ENCODE measurements around the gene CRABP1.

CRABP1 gene

DNA sequence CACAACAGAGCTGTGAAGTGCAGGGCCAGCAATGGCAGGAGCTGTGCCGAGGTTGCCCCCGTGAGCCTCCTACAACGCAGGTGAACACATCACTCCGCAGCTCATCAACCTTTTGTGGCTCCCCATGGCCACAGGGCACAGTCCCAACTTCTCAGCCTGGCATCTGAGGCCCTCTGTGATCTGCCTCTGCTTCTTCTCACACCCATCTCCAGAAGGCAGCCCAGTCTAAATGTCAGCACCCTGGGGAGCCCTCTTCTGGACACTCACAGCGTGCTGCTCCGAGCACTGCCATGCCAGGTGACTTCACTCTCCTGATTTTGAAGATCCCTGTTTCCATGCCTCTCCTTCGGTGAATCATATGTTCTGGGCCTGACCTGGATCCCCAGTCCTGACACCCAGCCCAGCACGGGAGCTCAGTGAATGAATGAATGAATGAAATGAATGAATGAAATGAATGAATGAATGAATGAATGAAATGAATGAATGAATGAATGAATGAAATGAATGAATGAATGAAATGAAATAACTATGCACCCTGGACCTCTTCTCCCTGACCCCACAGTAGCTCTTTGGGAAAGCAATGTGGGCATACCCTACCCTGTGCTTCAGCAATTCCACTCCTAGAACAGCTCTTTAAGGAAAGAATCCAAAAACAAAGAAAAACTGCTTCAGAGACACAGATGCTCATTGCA lies 22.9 kb upstream of the CRABP1 start:
- FAIRE-seq: no peak

DNA sequence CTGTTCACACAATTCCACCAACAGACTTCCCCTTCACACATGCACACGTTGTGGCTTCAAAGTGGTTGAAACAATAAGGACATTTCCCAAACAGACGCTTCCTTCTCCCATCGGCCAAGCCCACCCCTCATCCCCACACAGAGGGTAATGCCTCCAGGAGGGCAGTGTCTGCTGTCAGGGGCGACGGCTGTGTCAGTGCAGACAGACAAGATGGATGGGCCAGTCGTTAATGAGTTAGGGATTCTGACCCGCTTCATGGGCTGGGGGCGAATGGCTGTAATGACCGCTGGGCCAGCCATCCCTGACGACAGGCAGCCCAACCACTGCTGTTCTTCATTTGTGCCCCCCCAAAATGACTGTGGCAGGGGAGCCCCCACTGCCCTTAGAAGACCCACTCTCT lies 20.6 kb upstream of the CRABP1 start:
- no peak for FAIRE-seq

DNA sequence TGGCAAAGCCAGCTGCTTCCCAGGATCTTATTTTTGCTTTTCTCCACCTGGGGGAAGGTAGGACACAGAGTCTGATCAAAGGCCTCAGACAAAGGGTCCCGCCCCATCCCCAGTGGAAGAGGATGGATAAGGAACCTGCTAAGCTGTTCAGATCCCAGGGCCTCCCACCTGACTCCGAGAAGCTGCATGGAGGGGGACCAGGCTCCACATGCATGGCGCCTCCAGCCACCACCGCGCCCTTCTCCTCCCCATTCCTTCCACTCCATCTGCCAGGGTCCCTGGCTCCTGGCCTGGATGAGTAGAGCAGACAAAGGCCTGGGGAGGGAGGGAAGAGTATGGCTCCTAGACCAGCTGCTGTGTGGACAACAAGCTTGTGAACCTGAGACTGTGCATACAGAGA lies 20.0 kb upstream of the CRABP1 start:
- FAIRE-seq: no peak

DNA sequence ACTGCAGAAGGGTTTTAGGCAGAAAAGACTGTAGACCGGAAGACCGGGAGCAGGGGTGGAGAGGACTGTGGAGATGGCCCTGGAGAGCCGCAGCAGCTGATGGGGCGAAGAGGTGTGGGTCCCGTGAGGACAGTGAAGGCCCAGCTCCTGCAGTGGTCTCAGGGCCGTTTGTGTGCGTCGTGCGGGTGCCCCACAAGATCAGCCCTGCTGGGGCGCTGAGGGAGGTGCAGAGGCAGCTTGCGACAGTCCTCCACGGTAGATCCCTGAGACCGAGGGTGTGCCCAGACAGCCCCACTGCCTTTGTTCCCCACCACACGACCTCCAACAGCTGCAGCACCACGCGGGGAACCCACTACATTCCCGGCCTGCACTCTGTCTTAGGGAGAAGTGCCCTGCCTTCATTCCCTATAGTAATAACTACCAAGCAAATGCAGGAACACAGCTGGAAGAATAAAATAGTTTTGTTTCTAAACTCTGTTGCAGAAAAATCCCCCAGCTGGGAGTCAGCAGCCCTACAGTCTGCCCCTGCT lies 19.0 kb upstream of the CRABP1 start:
- no peak for FAIRE-seq

DNA sequence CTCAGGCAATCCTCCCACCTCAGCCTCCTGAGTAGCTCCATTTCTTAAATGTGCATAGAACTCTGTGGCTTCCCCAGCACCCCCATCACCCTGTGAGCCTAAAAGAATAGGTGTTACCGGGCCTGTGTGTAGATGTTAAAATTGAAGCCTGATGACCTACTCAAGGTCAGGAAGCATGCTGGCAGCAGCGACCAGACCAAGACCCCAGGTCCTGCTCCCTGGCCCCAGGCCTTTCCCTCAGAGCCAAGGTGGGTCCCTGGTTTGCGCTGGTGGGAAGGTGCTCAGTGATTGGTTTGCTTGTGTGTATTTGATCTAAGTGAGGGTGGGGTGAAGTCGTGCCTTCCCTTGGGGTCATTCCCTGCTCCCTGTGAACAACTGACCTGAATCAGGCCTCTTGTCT lies 18.4 kb upstream of the CRABP1 start:
- FAIRE-seq: no peak

DNA sequence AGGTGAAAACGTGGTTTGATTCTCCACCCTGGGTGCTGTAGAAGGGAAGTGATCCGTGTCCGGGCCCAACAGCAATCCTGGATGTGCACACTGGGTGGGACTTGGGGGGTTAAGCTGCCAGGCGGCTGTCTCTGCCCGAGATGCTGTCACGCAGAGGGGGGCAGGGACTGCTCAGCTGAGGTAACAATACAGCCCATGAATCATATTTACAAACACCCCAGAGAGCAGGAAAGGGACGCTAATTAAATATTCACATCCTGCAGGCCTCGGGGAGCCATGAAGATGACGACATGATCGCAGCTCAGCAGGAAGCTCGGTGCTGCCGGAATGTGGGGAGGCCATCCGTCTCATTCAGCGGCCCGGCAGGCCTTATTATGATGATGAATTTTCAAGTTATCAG lies 17.9 kb upstream of the CRABP1 start:
- FAIRE-seq: no peak

DNA sequence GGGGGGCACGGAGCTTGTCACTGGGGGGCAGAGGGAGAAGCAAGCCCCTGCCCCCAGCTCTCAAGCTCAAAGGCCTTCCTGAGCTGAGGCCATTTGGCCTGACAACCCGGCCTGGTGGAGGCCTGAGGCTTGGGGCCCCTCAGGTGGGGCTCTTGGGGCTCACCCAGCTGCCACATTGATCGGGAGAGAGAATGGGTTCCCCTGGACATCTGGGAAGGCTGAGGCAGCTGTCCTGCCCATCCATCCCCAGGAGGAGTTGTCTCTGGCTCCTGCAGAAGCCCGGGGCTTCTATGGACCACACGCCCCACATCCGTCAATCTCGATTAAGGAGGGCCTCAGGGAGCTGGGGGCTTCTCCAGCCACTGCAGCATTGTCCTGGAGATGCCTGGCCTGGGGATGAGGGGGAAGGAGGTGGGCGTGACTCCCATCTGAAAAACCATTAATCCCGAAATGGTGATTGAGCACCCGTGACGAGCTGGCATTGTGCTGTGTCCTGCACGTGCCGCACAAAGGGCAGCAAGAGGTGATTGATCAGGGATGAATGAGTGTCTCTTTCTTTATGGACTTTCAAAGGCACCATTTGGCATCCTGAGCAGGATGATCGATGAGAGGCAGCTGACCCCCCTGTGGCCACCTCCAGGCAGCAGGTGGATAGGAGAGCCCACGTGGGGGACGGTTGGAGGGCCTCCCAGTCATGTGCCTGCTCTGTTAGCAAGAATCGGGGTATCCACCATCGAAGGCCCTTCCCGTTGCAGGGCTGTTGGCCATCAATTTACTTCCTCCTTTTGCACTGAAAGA lies 17.2 kb upstream of the CRABP1 start:
- no peak for FAIRE-seq

DNA sequence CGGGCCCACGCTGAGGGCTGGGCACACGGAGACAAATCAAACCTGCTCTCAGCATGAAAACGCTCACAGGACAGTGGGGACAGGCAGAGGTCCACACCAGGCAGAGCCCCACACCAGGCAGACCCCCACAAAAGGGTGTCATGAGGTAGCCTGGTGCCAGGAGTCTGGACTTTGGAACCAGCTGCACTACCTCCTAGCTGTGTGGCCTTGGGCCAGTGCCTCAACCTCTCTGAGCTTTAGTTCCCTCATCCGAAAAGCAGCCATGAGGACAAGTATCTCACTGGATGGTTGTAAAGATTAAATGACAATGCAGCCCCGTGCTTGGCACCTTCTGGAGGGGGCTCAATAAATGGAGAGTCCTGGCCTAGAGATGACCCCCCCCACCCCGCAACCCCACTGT lies 16.5 kb upstream of the CRABP1 start:
- no peak for FAIRE-seq

DNA sequence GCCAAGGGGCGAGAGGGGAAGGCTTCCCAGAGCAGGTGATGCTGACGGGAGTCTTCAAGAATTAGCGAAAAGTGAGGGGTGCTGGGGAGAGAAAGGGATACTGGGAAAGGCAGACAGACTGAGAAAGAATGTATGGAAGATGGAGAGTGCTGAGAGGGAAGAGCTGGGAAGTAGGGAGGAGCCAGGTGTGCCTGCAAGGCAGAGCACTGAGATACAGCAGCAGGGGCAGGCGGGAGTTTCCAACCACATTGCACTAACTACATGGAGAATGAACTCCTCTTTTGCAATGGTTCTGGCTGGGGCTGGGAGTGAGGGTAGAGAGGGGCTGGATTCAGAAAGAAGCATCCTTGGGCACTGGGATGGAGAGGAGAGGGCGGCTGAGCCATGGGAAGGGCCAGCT lies 16.0 kb upstream of the CRABP1 start:
- FAIRE-seq: no peak

DNA sequence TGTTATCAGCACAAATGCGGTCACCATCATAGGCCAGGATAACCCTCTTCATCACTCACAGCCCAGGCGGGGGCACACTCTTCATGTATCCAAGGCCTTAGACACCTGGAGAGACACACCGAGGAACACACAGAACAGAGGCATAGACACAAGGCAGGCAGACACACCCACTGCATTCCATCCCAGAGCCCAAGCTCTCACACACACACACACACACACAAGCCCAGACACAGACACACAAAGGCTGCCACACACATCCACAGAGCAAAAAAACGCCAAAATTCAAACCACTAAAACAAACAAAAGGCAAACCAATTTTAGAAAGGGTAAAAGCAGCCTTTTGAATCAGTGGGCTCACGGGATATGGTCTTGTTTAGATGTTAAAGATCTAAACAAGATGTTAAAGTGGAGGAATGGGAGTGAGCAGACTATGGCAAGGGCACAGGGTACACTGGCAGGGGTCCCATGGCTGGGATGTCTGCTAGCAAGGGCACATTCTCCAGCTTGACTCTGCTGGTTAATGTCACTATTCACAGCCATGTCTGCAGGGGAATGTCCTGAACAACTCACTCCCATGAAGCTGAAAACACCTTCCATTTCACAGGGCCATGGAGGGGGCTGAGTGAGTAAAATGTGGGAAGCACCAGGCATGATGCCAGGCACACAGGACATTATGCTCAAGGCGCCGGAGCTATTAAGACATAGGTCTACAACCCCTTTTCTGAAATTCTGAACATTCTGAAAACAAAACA lies 14.9 kb upstream of the CRABP1 start:
- FAIRE-seq: no peak

DNA sequence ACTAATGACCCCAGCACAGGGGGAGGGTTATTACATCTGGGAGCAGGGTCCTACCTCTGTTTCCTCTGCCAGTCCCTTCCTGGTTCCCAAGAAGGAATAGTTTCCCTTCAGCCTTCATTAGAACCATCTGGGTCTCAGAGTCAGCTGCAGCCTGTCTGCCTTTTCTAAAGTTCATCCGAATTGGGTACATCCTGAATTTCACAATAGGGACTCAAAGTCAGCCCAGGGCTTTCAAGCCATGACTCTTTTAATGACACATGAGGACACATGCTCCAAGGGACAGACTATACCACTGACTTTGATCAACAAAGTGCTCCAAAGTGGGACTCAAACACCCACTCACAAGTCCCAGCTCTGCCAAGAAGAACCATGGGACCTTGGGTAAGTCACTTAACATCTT lies 12.7 kb upstream of the CRABP1 start:
- no peak for FAIRE-seq

DNA sequence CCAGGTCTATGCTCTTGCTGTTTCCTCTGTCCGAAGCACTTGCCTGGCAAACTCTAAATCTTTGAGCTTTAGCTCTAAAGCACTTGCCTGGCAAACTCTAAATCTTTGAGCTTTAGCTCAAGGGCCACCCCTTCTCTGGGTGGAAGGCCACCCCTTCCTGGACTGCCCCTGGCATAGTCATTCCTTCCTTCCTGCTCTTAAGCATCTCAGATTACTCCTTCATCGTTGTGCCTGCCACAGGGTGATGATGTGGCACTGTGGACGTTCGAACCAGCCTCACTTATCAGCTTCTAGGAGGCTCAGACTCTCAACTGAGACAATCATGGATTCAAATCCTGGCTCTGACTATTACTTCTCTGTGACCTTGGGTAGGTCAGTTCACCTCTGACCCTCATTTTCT lies 10.5 kb upstream of the CRABP1 start:
- FAIRE-seq: no peak

DNA sequence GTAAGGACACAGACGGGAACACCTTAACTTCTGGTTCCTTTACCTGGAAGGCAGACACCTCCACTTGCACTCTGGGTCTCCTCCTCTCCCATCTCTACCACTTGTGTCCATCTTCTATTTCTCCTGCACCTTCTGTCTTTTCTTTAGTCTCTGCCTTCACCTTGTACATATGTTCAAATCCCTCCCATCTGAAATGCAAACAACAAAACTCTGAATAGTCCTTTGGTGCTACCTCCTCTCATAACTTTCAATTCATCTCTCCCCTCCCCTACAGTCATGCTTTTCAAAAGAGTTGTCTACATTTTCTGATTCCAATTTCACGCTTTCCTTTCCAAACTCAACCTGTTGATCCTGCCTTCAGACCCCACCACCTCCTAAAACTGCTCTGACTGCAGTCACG lies 5.3 kb upstream of the CRABP1 start:
- no peak for FAIRE-seq

DNA sequence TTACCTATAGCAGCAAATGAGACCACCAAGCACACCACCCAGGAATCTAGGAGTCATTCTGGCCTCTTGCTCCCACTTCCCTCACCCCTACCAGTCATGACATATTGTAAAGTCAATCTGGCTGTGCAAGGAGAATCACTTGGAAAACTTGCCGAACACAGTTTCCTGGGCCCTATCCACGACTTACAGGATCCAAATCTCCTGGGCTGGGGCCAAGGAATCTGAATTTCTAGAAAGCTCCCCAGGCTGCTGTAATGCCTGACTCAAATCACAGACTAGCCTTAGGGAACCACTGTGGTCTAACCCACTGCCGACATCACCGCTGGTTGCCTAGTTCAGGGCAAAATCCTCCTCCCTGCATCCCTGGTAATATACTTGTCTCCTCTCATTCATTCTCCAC lies 4.2 kb upstream of the CRABP1 start:
- FAIRE-seq: no peak

DNA sequence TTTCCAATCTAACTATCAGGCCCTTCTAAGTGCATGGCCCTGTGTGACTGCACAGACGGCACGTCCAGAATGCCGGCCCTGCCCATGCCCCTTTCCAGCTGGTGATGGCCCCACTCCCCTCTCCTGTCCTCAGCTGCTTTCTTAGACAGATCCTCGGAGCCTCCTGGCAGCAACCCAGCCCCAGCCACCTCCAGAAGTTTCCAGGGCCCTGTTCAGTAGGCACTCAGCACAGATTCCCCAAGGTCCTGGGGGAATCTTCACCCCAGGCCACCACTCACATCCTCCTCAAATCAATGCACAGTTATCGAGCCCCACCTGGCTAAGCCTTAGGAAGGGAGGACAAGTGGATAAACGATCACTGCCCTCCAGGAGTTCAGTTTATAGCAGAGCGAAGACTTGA lies 1.4 kb upstream of the CRABP1 start:
- FAIRE-seq: no peak

DNA sequence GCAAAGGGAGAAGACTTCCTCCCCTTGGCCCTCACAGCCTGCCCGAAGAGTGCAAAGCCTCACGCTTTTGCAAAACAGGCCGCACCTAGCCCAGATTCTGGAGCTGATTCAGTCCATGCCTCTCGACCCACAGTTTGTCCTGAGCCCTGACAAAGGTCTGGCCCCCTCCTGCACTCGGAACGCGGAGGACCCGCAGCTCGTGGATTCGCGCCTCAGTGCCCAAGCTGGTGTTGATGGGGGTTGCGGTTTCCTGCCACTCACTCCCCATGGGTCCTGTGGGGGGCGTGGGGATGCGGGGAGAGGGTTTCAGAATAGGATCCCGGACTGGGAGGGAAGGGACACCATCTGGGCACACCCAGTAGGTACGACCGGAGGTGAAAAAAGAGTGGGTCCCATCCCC lies 594 bp upstream of the CRABP1 start:
- no peak for FAIRE-seq

DNA sequence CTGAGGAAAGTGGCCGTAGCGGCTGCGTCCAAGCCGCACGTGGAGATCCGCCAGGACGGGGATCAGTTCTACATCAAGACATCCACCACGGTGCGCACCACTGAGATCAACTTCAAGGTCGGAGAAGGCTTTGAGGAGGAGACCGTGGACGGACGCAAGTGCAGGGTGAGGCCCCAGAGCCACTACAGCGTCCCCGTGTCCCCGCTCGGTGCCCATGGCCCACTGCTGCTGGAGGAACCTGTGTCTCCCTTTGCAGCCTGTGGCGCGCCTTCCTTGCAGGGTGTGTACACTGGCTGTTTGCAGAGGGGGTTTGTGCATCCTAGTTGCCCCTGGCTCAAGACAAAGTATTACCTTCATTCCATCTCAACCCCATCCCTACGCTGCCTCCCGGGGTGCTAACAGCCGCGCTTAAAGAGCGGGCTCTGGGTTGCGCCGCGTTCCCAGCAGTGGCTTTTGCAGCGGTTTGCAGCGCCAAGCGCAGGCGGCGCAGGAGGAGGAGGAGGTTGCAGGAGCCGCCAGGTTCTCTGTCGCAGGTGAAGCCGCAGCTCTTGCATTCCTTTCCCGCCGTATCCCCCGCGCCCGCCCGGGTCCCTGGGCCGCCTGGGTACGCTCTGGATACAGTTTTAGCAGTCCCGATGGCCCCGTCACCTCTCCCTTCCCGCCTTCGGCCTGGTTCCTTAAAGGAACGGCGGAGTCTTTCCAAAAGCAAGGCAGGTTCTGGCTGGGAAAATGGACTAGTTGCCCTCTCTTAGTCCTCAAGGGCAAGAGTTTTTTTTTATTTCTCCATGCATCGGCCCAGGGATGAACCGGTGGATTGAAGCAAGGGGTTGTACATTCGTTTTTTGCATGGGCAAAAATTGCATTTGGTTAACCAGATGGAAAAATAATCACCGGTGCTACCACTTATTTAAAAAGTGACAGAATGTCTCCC lies 1.2 kb downstream of the CRABP1 start:
- no peak for FAIRE-seq

DNA sequence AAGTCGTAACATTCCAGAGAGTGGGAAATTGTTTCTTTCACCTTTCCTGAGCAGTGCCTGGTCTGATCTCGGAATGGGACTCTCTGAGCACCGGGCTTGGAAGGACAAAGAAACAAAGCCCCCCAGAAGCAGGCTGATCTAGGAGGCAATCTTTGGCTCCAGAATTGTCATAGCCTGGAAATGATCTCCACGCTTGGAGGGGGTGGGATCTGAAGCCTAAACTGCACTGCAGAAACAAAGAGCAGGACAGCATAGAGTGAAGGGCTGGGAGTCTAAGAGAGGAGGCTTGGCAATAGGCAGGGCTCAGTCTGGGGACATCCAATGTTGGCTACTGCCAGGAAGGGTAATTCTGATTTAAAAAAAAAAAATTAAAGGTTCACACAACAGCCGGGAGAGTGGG lies 1.9 kb downstream of the CRABP1 start:
- FAIRE-seq: no peak

DNA sequence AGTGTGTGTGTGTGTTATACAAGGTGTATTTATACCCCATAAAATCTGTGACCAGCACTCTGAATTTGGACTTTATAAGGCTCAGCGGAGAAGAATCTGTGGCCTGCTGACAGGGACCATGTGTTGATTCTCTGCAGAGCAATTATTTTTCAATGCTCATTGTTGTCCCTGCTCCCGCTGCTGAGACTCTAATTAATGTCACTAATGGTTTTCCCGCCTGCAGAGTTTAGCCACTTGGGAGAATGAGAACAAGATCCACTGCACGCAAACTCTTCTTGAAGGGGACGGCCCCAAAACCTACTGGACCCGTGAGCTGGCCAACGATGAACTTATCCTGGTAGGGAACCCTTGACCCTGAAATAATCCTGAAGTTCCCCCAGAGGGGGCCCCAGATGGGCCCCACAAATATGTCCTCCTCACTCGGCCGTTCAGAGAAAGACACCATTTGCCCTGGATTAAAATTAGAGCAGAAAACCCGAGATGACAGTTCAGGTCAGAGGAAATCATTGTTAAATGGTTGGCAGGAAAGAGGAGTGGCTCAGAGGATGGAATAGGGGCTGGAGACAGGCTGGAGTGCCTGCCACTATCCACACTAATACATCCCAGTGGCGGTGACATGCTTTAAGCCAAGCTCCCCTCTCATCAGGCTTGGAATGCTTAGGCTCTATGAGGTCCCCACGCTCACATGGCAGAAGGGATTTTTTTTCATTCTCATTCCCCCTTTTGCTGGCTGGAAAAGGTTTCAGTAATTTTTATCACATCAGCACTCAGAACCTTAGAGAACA lies 3.3 kb downstream of the CRABP1 start:
- FAIRE-seq: no peak

DNA sequence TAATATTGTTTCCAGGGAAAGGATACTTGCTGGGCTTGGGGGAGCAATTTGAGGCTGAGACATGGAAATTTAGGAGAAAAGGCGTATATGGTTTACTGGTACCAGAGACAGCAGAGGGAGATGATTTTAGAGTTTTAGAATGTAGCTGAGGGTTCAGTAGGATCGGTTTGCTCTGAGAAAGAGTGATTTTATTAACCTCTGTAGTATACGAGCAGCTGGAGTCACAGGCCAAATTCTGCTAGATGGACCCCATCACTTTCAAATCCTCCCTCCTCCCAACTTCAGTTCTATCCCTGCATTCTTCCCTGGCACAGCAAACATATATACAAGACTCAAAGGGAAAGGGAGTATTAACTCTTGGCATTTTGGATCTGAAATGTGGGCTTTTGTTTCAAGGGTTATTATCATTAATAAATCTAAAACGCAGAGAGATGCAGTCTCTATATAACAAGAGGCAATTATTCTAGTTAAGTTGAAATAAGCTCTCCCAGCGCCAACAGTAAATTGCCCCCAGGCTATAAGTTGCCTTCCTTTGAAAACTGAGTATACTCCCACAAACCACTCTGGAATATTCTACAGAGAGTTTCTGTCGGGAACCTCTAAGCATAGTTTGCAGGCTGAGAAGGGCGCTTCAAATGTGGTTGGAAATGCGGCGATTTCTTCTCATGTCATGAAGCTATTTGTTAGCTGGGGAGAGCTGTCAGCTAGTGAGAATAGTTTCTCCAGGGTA lies 5.4 kb downstream of the CRABP1 start:
- FAIRE-seq: no peak
